Measurements from ENCODE around the gene SAP30BP. TPM values are rescaled to one million over a fixed set of nuclear protein-coding genes. Genes with fewer than 3 reads are reported as not detected.

The SAP30BP gene
- total RNA-seq, 1 donor from 2014 or later, result 47.2 TPM

DNA sequence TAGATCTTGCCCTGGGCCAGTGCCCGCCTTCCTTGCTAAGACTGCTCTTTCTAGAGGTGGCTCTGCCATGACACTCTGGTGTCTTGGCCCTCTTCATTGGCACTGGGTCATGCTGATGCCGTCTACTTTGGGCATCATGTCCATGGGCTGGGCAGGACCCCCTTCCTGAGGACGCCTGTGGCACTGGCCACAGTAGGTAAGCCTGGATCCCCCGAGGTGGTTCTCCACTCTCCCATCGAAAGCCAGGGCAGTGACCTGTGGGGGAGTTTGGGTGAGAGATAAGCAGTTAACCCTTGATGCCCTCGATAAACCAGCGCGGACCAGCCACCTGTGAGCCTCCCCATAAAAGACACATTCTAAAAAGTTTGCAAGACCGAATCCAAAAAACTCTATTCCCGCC is 34.1 kb downstream of the SAP30BP start:
- no peak for DNase-seq (ENCODE audit: low spot score)
- intact Hi-C loops (cut with DNase I), result no loop called here

DNA sequence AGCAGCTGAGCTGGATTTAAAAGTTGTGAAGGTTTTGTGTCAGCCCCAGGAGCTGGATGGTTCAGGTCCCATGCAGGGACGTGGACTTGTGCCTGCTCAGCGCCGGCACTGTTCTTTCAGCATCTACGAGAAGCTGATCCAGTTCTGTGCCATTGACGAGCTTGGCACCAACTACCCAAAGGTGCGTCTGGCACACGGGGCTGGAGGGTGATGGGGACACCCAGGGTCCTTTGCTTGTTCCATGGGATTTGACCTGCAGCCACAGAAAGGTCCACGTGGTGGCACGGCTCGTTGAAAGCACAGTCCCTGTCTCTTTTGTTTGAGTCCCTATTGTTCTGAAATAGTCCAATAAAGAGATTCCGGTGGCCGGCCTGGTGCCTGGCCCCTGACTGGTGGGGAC is 36.1 kb downstream of the SAP30BP start:
- no peak for DNase-seq (ENCODE audit: low spot score)
- intact Hi-C loops (cut with DNase I), result no loop called here

DNA sequence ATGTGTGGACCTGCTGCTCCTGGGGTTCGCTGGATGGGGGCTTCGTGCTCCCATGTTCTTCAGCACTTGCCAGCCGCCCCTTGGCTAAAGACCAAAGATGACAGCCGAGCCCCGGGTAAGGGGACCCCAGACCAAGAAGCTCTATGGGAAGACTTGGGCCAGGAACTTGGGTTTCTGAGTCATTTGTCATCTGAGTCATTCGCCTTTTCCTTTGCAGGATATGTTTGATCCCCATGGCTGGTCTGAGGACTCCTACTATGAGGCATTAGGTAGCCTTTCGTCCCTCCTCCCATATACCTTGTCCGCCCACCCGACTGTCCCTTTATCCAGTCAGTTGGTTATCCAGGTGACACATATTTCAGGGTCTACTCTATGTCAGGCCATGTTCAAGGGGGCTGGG is 36.5 kb downstream of the SAP30BP start:
- DNase-seq (ENCODE audit: low spot score), result no peak
- intact Hi-C loops (cut with DNase I), result no loop called here

DNA sequence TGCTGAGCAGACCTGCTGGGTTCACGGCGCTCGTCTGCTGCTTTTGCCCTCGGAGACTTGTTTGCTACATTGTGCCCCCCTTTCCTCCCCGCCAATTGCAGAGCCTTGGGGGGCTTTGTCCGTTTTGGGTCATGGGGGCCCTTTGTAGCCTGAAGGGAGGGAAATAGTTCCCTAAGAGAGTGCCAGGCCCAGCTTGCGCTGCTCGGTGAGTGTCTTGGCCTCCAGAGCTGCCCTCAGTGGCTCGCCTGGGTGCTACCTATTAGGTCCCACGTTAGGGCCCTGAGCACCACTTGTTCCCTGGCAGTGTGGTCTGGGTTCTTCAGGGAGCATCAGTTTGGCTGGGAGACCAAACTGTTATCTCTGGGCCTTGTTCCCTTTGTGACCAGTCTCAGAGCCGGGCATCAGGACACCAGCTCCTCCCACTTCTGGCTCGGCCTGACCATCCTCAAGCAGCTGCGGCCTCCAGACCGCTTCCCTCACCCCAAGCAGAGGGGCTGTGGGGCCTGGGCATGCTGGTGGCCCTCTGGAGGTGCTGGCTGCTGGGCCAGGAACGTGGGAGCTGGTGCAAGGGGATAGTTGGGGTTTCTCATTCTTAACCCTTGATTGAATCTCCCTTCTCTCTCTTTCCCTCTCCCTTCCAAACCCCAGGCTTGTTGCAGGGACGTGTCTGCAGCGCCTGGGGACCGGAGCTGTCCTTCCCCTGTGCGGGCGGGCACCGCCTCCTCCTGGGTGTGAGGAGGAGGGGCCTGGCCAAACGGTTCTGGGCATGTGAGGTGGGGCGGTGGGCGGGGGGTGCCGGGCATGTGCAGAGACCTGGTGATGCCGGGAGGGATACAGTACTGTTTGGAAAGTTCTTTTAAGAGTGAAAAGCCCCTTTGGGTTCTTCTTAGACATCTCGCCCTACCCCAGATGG is 38.1 kb downstream of the SAP30BP start:
- intact Hi-C loops (cut with DNase I), result no loop called here
- DNase-seq (ENCODE audit: low spot score), result no peak

DNA sequence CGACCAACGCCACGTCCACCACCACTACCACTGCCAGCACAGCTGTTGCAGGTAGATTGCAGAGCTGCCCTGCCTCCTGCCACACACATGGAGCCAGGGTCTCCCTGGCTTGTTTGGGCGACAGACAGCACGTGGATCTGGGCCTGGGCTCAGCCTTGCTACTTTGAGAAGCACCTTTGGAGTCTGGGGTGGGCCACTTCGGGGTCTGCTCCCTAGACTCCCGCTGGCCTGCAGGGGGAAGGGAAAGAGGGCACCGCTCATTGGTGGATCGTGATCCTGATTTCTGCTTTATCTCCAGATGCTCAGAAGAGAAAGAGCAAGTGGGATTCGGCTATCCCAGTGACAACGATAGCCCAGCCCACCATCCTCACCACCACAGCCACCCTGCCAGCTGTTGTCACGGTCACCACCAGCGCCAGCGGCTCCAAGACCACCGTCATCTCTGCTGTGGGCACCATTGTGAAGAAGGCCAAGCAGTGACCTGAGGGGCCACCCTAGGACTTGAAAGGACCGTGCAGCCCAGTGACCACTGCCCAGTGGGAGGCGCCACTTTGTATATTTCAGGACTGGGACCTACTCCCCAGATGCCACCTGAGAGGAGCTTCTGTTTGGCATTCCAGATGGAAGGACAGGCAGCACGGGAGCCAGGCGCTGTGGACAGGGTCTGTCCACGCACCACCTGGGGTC is 39.0 kb downstream of the SAP30BP start:
- intact Hi-C loops (cut with DNase I), result loop anchor here (2.0 kb wide), 1 partner anchor 17 kb away; no protein-coding TSS in a partner anchor
- no peak for DNase-seq (ENCODE audit: low spot score)

DNA sequence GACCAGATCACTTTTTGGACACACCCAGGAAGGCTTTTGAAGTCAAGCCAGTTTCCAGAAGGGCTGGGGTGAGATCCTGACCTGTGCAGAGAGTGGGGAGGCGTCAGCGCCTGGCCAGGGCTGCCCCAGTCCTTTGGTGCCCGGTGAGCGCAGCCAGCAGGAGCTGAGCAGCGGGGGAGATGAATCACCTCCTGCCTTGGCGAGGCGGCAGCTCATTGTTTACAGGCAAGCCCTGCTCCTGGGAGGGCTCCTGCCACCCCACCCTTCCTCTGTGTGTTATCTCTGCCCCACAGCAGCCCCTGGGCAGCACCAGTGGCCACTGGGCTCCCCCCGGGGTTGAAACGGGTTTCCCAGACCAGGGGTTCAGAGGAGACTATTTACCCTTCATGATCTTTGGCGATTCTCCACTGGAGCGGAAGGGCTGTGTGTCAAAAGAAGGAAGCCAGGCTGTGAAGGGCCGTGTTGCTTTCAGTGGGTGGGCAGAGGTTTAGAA is 40.0 kb downstream of the SAP30BP start:
- intact Hi-C loops (cut with DNase I), result loop anchor here (2.0 kb wide), 1 partner anchor 18 kb away; no protein-coding TSS in a partner anchor
- peak; percentile 85 for DNase-seq (ENCODE audit: low spot score)

DNA sequence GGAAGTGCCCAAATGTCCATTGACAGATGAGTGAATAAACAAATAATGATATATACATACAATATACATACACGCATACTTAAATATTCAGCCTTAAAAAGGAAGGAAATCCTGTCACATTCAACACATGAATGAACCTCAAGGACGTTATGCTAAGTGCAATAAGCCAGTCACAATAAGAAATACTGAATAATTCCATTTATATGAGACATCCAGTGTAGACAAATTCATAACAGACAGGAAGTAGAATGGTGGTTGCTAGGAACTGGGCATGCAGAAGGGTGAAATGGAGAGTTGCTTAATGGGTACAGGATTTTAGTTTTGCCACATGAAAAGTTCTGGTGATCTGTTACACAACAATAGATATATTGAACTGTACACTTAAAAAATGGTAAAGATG is 45.3 kb downstream of the SAP30BP start:
- intact Hi-C loops (cut with DNase I), result no loop called here
- DNase-seq (ENCODE audit: low spot score), result no peak

DNA sequence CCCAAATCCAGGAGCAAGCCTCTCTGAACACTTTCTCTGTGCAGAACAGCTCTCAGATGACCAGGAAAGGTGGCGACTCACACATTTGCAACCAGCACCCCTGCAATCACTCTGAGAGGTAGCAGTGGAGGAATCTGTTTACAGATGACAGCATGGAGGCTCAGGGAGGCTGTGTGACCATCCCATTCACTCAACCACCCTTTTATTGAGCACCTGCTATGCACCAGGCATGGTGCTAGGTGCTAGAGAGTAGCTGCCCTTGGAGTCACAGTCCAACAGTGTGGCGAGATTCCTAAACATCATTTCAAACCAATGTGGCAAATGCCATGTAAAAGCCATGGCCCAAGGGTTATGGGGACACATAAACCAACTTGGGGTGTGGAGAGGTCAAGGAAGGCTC is 52.6 kb downstream of the SAP30BP start:
- intact Hi-C loops (cut with DNase I), result no loop called here
- no peak for DNase-seq (ENCODE audit: low spot score)

DNA sequence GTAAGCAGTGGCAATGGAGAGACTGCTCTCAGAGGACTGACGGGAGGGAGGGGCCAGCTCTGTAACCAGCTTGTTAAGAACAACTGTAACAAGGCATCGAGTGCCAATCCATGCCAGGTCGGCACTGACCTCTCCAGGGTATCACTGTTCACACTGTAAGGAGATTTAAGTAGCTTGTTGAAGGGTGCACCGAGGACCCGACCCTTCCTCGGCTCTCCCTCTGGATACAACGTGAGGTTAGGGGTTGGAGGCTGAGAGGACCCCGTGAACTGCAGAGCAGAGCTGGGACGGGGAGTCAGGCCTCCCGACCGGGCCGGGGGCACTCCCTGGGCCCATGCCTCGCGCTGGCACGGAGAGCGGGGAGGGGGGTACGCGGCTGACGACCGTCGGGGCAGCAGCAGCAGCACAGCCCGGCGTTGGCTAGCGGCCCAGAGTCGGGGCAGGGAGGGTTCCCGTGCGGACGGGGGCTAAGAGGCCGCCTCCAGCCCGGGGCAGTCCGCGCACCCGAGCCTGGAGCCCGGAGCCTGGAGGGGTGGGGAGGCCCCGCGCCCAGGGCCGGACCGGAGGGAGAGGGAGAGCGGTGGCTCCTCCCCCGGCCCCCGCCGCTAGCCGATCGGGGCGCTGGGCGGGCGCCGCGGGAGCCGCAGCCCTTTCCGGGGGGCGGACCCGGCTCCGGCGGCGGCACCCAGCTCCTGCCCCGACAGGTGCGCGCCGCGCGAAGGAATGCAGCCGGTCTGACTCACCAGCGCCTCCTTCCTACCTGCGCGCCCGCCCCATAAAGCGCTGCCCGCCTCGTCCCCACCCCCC is 53.7 kb downstream of the SAP30BP start, which contains the start of gene ITGB4:
Gene ITGB4 (plus strand): TSS at position 804 of the 807 bp plus-strand sequence. CDS start 3,245 bp downstream, outside the sequence.
- intact Hi-C loops (cut with DNase I), result no loop called here
- no peak for DNase-seq (ENCODE audit: low spot score)

DNA sequence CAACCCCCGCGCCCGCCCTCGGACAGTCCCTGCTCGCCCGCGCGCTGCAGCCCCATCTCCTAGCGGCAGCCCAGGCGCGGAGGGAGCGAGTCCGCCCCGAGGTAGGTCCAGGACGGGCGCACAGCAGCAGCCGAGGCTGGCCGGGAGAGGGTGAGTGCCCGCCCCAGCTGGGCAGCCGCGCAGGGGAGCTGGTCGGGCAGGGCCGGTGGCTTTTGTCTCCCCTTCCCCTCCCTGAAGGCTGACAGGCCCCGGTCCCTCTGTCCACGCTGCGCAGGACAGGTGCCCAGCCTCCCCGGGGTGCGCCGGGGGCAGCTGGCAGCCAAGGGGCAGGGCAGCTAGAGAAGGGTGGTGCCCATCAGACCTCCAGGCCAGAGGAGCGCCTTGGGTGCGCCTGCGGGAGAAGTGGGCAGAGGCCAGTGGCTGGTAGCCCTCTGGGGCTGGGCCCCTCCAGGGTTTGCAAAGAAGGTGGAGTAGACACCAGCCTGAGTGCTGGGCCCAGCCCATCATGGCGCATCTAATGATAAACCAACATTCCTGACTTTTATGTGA is 54.4 kb downstream of the SAP30BP start:
- intact Hi-C loops (cut with DNase I), result no loop called here
- no peak for DNase-seq (ENCODE audit: low spot score)

DNA sequence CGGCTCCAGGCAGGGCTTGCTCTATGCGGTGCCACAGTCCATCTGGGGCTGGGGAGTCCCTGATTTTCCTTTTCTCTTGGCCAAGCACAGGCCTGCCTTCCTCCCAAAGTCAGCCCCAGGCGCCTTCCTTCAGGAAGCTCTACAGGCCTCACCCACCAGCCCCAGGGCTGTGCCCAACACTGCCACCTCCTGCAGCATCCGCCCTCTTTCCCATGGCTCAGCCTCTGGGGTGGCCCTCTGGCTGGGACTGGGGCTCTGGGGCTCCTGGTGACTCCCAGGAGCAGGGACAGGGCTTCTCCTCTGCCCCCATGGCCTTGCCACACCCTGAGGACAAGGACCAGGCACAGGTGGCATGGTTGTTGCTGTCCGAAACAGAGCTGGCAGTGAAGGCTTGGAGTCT is 54.9 kb downstream of the SAP30BP start:
- no peak for DNase-seq (ENCODE audit: low spot score)
- intact Hi-C loops (cut with DNase I), result no loop called here

DNA sequence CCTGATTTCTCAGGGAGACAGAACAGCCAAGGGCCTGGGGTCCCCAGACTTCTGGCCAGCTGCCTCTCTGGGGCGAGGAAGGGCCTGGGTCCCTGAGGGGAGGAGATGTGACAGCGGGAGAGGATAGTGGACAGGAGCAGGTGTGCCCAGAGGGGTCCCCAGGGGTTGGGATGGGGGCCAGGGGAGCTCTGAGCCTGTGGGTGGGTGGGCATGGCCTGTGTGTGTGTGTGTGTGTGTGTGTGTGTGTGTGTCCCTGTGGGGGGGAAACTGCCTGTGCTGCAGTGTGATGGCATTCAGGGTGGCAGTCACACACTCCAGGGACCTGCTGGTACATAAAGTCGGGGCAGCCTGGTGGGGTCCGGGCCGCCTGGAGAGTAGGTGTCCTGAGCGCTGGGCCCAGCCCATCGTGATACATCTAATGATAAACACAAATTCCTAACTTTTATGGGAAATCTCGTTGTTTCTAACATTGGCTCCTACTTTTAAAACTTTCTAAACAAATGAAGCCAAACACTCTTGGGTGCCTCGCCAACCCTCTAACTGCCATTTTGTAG is 55.5 kb downstream of the SAP30BP start:
- DNase-seq (ENCODE audit: low spot score), result no peak
- intact Hi-C loops (cut with DNase I), result no loop called here

DNA sequence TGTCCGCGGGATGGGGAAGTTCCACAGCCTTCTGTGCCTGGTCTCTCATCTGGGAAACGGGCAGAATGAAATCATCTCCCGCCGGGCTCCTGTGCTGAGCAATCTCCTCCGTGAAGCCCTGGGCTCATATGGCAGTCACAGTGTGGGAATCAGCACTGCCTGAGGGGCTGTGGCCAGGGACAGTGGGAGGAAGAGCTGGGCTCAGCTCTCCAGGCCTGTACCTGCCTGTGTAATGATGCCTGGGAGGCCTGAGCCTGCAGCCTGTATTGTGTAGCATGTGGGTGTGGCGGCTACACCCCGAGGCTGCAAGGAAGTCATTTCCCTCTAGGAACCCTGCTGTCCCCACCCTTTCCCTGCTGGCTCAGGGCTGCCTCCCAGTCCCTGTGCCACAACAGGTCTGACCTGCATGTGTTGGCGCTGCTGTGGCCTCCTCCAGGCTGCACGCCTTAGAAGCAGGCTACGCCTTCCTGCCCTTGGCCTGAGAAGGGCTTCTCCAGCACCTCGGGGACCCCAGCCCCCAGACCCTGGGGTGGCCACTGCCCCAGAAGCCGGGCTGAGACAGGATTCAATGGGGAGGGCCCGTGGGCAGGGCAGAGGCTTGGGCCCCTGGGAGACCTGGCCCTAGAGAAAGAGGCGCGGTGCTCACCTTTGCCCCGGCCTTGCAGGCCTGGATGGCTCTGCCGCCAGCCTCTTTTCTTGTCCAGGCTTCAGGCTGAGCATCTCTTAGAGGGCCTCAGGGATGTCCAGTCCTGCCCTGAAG is 56.2 kb downstream of the SAP30BP start:
- DNase-seq (ENCODE audit: low spot score), result no peak
- intact Hi-C loops (cut with DNase I), result no loop called here

DNA sequence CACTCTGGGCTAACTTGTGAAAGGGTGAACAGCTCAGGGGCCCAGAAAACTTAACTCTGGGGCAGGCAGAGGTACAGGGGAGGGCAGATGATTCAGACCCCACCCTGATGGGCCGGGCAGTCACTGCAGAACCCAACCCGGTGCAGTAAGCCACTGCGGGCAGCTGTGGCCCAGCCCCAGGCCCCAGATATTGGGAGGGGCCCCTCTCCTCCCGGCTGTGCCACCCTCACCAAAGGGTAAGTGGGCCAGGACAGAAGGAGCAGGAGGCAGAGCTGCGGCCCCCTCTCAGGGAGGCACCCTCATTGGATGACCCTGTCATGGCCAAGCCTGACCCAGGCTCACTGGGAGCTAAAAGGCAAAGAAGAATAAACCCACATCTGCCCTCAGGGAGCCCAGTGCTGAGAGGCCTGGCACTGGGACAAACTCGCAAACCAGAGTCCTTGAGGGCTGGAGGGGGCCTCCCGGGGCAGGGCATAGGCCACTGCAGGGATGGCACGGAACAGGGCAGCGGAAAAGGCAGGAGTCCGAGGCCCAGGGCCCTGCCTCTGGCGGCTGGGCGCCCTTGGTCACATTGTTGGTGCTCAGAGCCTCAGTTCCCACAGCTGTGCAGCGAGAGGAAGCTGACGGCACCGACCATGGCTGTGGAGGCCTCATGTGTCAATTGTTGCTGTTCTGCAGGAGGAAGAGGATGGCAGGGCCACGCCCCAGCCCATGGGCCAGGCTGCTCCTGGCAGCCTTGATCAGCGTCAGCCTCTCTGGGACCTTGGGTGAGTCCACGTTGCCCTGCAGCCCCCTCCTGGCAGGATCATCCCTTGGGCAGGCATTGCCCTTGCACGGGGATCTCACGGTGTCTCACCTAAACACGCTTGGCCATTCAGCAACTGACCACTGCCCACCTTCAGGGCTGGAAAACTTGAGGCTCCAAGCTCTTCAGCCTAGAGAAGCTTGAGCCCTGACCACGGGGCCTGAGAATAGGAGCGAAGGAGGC is 57.2 kb downstream of the SAP30BP start:
- intact Hi-C loops (cut with DNase I), result no loop called here
- DNase-seq (ENCODE audit: low spot score), result no peak

DNA sequence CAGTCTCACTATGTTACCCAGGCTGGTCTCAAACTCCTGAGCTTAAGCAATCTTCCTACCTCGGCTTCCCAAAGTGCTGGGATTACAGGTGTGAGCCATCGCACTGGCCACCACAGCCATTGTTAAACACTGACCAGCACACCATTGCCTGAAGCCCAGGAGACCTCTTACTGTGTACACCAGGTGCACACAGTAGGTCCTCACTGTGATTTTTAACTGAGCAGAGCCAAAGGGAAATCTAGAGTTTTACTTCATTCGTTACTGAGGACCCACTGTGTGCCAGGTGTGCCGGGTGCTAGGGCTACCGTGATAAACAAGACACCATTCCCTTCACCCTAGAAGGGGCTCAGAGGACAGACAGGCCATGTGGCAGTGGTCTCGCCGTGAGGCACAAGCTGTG is 58.4 kb downstream of the SAP30BP start:
- DNase-seq (ENCODE audit: low spot score), result no peak
- intact Hi-C loops (cut with DNase I), result no loop called here

DNA sequence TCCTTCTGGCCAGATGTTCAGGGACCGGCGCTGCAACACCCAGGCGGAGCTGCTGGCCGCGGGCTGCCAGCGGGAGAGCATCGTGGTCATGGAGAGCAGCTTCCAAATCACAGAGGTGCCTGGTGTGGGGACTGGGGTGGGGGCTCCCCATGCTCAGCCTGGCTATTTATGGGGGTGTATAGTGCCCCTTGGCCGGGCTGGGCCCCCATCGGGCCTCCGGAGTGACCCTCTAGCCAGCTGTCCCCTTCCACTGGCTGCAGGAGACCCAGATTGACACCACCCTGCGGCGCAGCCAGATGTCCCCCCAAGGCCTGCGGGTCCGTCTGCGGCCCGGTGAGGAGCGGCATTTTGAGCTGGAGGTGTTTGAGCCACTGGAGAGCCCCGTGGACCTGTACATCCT is 60.3 kb downstream of the SAP30BP start:
- no peak for DNase-seq (ENCODE audit: low spot score)
- intact Hi-C loops (cut with DNase I), result no loop called here

DNA sequence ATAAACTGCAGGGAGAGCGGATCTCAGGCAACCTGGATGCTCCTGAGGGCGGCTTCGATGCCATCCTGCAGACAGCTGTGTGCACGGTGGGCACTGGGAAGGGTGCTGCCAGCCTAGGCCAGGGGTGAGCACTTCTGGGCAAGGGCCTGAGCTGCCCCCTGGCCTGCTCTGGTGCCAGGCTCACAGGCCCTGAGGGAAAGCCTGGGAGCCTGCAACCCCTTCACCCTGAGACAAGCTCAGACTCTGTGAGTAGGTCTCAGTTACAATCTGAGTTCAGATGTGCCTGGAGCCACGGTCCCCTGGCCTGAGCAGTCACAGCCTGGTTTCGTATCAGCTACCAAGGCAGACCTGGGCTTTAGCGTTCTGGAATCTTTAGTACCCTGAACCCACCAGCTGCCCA is 62.2 kb downstream of the SAP30BP start:
- DNase-seq (ENCODE audit: low spot score), result no peak
- intact Hi-C loops (cut with DNase I), result no loop called here
